HCT116 (cell line): ENCODE results near the gene DCAF15. TPM values are rescaled to one million over a fixed set of nuclear protein-coding genes. Genes with fewer than 3 reads are reported as not detected.

Experiments used
- ATAC-seq: fragments of 200-7000 bp; cut with Tn5 transposase; 2 replicates; pipeline ENCODE4 v1.9.1; 2020; ENCODE audit warnings: mild to moderate bottlenecking, moderate library complexity
- BruUV-seq: library from RNA; stranded (reverse); fragments of 400-500 nt; replicated peaks from 2 replicates; lab custom pipeline; 2021; lab: Mats Ljungman, UMichigan
- CTCF ChIA-PET: fragments of 300-600 bp; sonication (Branson Sonifier 250); formaldehyde crosslinking; loops from one replicate; lab custom pipeline; 2021; ENCODE audit warnings: antibody characterized with exemption; lab: Charles Lee
- POLR2A ChIA-PET: fragments of 300-600, 350-600 bp; sonication (Branson Sonifier 250); formaldehyde crosslinking; loops from one replicate; lab custom pipeline; 2021; ENCODE audit warnings: antibody characterized with exemption; lab: Charles Lee
- RAD21 ChIA-PET, 2 experiments: fragments of 300-600 bp; sonication (Branson Sonifier 250); formaldehyde crosslinking; loops; one replicate each; lab custom pipeline; 2023; ENCODE audit warnings: low total read pairs in 2 of 2; ENCODE audit not compliant: uncharacterized antibody in 2 of 2, unreplicated experiment in 2 of 2, low non-redundant PET in 1 of 2; lab: Charles Lee
- DNase-seq: peaks from one replicate; pipeline ENCODE4 v3.0.0-alpha.2; 2010; ENCODE audit warnings: low read depth, low spot score
- H2AFZ ChIP-seq: fragments of 200-600 bp; shearing (Covaris generic), sonication (generic); 2 replicates; pipeline ENCODE4 v1.6.1; 2017; ENCODE audit warnings: low read depth, mixed run types, mixed read lengths, antibody characterized with exemption, low read length; ENCODE audit not compliant: poor library complexity, severe bottlenecking
- H3K27ac ChIP-seq: 2 replicates; pipeline ENCODE4 v1.5.1; 2012; ENCODE audit warnings: low read depth, low read length
- H3K27me3 ChIP-seq: fragments of 200-600 bp; sonication (generic); 2 replicates; pipeline ENCODE4 v1.6.1; 2016; ENCODE audit warnings: mixed run types, low read length, mixed read lengths; ENCODE audit not compliant: insufficient read depth
- H3K36me3 ChIP-seq, 2 experiments: fragments of 200-500 bp in 1 of 2; fragments of 200-600 bp in 1 of 2; sonication (Bioruptor generic) in 1 of 2; sonication (generic) in 1 of 2; 2 replicates each; pipeline versions ENCODE4 v1.5.1 to v1.6.1; 2014 to 2016; ENCODE audit warnings: low read length in 2 of 2, inconsistent platforms in 1 of 2, mixed read lengths in 1 of 2, mixed run types in 1 of 2; ENCODE audit not compliant: insufficient read depth in 2 of 2, control insufficient read depth in 1 of 2
- H3K4me1 ChIP-seq, 2 experiments: fragments of 200-600 bp in 1 of 2; sonication (generic) in 1 of 2; 2 replicates each; pipeline versions ENCODE4 v1.5.1 to v1.6.1; 2012 to 2017; ENCODE audit warnings: low read length in 2 of 2, inconsistent platforms in 1 of 2, mild to moderate bottlenecking in 1 of 2, mixed read lengths in 1 of 2, mixed run types in 1 of 2, moderate library complexity in 1 of 2; ENCODE audit not compliant: insufficient read depth in 2 of 2, control insufficient read depth in 1 of 2
- H3K4me2 ChIP-seq: fragments of 200-600 bp; sonication (generic); 2 replicates; pipeline ENCODE4 v1.6.1; 2017; ENCODE audit warnings: mixed run types, low read length, mixed read lengths
- H3K4me3 ChIP-seq, 2 experiments: fragments of 200-600 bp in 1 of 2; sonication (generic) in 1 of 2; replicated peaks in 1 of 2; 2 replicates each; pipeline ENCODE4 v1.5.1; 2011 to 2016; ENCODE audit warnings: low read length in 2 of 2, control low read depth in 1 of 2, low read depth in 1 of 2, mild to moderate bottlenecking in 1 of 2, mixed read lengths in 1 of 2, mixed run types in 1 of 2
- H3K79me2 ChIP-seq: fragments of 200-600 bp; sonication (generic); 2 replicates; pipeline ENCODE4 v1.6.1; 2017; ENCODE audit warnings: mild to moderate bottlenecking, mixed run types, low read length, moderate library complexity, mixed read lengths; ENCODE audit not compliant: insufficient read depth
- H3K9ac ChIP-seq: fragments of 200-600 bp; sonication (generic); 2 replicates; pipeline ENCODE4 v1.6.1; 2016; ENCODE audit warnings: low read length, mixed read lengths
- H3K9me2 ChIP-seq: fragments of 200-600 bp; sonication (generic), shearing (Covaris generic); 2 replicates; pipeline ENCODE4 v1.6.1; 2017; ENCODE audit warnings: mixed run types, mild to moderate bottlenecking, moderate library complexity; ENCODE audit not compliant: insufficient read depth
- H3K9me3 ChIP-seq, 2 experiments: fragments of 200-500 bp in 1 of 2; fragments of 200-600 bp in 1 of 2; sonication (Bioruptor generic) in 1 of 2; sonication (generic) in 1 of 2; 2 replicates each; pipeline ENCODE4 v1.6.1; 2014 to 2017; ENCODE audit warnings: low read length in 2 of 2, mixed read lengths in 2 of 2, inconsistent platforms in 1 of 2, low read depth in 1 of 2, mild to moderate bottlenecking in 1 of 2, mixed run types in 1 of 2, moderate library complexity in 1 of 2; ENCODE audit not compliant: control insufficient read depth in 1 of 2, insufficient read depth in 1 of 2
- H4K20me1 ChIP-seq: fragments of 200-600 bp; sonication (generic), shearing (Covaris generic); 2 replicates; pipeline ENCODE4 v1.6.1; 2017; ENCODE audit warnings: mixed run types, mild to moderate bottlenecking, moderate library complexity; ENCODE audit not compliant: insufficient read depth
- ELF1 ChIP-seq: IDR thresholded peaks from 2 replicates; pipeline ENCODE4 v1.6.1; 2012; ENCODE audit warnings: low read depth, borderline replicate concordance
- EZH2 ChIP-seq: fragments of 200-600 bp; sonication (generic); IDR thresholded peaks from 2 replicates; pipeline ENCODE4 v1.6.1; 2017; ENCODE audit warnings: antibody characterized with exemption, mixed run types
- EZH2phosphoT487 ChIP-seq: fragments of 200-600 bp; IDR thresholded peaks from 2 replicates; pipeline ENCODE4 v1.6.1; 2018; ENCODE audit warnings: antibody characterized with exemption, borderline replicate concordance
- FOSL1 ChIP-seq: IDR thresholded peaks from 2 replicates; pipeline ENCODE4 v1.6.1; 2012; ENCODE audit warnings: low read depth
- POLR2A ChIP-seq: IDR thresholded peaks from 2 replicates; pipeline ENCODE4 v1.7.0; 2011; ENCODE audit warnings: borderline replicate concordance; ENCODE audit not compliant: insufficient read depth, insufficient read length; ENCODE audit errors: extremely low read depth
- RAD21 ChIP-seq: IDR thresholded peaks from 2 replicates; pipeline ENCODE4 v1.6.1; 2012; ENCODE audit warnings: low read depth, mild to moderate bottlenecking
- YY1 ChIP-seq: IDR thresholded peaks from 2 replicates; pipeline ENCODE4 v1.6.1; 2011; ENCODE audit warnings: low read length, low read depth, moderate library complexity, mild to moderate bottlenecking; ENCODE audit not compliant: insufficient replicate concordance; ENCODE audit errors: extremely low read depth
- ZBTB33 ChIP-seq: IDR thresholded peaks from 2 replicates; pipeline ENCODE4 v1.6.1; 2011; ENCODE audit warnings: mild to moderate bottlenecking, low read length, moderate library complexity; ENCODE audit not compliant: insufficient replicate concordance; ENCODE audit errors: extremely low read depth
- ZFX ChIP-seq: fragments of 450-650 bp; IDR thresholded peaks from 2 replicates; pipeline ENCODE4 v1.6.1; 2017
- ZNF274 ChIP-seq: fragments of 200-500 bp; sonication (Bioruptor generic); IDR thresholded peaks from 2 replicates; pipeline ENCODE4 v1.6.1; 2014; ENCODE audit warnings: mild to moderate bottlenecking, low read depth, low read length, inconsistent platforms
- intact Hi-C: fragments of 100-400 bp; cut with micrococcal nuclease; formaldehyde crosslinking; loops from 2 replicates; pipeline ENCODE4 v1.10.0; 2022
- total RNA-seq: library from RNA; stranded (reverse); gene quantifications from one replicate; pipeline ENCODE4 v1.2.1, GENCODE V29; 2021; ENCODE audit not compliant: unreplicated experiment

The DCAF15 gene
- total RNA-seq, 1 experiment from 2014 or later, result 46.2 TPM

- no peak overlapping the region for H3K4me2 ChIP-seq
- H3K27ac ChIP-seq, result no peak overlapping the region
- ATAC-seq (no peak), DNase-seq (no peak)
- no peaks in the 10 kb centered on the region for H3K79me2 ChIP-seq
- intact Hi-C loops, result no loop called here
- peaks cover 0 to 4% of the 10 kb centered on the region in 2 experiments; a peak in 2 of 4 replicates for H3K36me3 ChIP-seq
- TF ChIP-seq EZH2, result no peak
- TF ChIP-seq ZBTB33, result no peak
- no peak for TF ChIP-seq ZFX
- TF ChIP-seq ZNF274, result no peak
- no peak for TF ChIP-seq EZH2phosphoT487
- no peak for TF ChIP-seq POLR2A
- TF ChIP-seq YY1, result no peak
- no peak for TF ChIP-seq ELF1
- no peak for TF ChIP-seq RAD21
- TF ChIP-seq FOSL1, result no peak
- no peaks in the 10 kb centered on the region for H3K27me3 ChIP-seq
- POLR2A ChIA-PET, result no interaction called here
- no TSS peak for BruUV-seq
- peaks cover 0 to 4% of the 10 kb centered on the region in 2 experiments; a peak in 3 of 4 replicates for H3K4me1 ChIP-seq
- no peak overlapping the region for H3K4me3 ChIP-seq
- H3K9me3 ChIP-seq, result no peaks in the 10 kb centered on the region
- no peaks in the 10 kb centered on the region for H3K9me2 ChIP-seq
- no peak overlapping the region for H2AFZ ChIP-seq
- no peak overlapping the region for H3K9ac ChIP-seq
- RAD21 ChIA-PET, result no interaction called here
- no peaks in the 10 kb centered on the region for H4K20me1 ChIP-seq
- CTCF ChIA-PET, result no interaction called here
Measured at GRCh38 chr19:13968999-13969398, 16.7 kb downstream of the DCAF15 start.
